ENCODE results near the gene TMEM203.

The TMEM203 gene

DNA sequence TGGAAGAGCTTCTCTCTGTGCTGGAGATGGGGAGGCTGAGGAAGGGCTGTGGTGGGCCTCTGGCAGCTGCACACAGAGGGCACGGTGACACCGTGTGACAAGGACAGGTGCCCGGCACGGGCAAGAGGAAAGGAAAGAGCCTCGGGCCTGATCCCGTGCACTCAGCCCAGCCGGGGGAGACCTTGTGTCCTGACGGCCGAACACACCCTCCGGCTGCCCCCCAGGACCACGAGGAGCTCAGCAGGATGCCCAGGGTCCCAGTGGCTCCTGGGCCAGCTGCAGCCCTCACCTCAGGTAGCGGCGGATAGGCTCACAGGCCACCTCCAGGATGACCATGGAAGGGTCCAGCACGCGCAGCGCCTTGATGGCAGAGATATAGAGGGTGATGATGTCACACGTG, 22.6 kb downstream of the TMEM203 start:
- DNase-seq (ENCODE audit: low spot score), result no peak
- in situ Hi-C loops (cut with MboI; ENCODE audit: low sequenced_read_pairs, unreplicated experiment), result no loop called here
- TF ChIP-seq CTCF (IDR thresholded peaks at IDR 0.05; ENCODE audit: borderline replicate concordance, control extremely low read depth, extremely low read depth, insufficient read depth, missing control alignments), result no peak

DNA sequence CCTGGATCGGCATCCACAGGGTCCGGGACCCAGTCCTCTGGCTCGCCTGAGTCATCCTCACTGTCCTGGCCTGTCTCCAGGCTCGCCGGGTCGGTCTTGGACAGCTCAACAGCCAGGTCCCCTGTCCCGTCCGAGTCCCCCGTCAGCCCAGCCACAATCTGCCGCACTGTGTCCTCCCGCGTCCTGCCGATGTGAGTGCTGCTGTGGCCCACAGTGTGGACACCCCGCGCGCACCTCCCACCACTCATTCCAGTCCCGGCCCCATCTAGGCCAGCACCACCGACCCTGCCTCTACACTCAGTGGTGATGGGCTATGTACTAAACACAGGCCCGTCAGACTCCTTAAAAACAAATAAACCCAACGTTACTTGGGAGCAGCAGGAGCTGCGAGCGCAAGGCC, 23.8 kb downstream of the TMEM203 start:
- TF ChIP-seq CTCF (IDR thresholded peaks at IDR 0.05; ENCODE audit: borderline replicate concordance, control extremely low read depth, extremely low read depth, insufficient read depth, missing control alignments), result no peak
- DNase-seq (ENCODE audit: low spot score), result no peak
- in situ Hi-C loops (cut with MboI; ENCODE audit: low sequenced_read_pairs, unreplicated experiment), result no loop called here

- no peak for TF ChIP-seq CTCF (IDR thresholded peaks at IDR 0.05; ENCODE audit: borderline replicate concordance, control extremely low read depth, extremely low read depth, insufficient read depth, missing control alignments)
- no peak for DNase-seq (ENCODE audit: low spot score)
- in situ Hi-C loops (cut with MboI; ENCODE audit: low sequenced_read_pairs, unreplicated experiment), result no loop called here
Observed at GRCh38 chr9:137180491-137180890, 25.0 kb downstream of the TMEM203 start.

DNA sequence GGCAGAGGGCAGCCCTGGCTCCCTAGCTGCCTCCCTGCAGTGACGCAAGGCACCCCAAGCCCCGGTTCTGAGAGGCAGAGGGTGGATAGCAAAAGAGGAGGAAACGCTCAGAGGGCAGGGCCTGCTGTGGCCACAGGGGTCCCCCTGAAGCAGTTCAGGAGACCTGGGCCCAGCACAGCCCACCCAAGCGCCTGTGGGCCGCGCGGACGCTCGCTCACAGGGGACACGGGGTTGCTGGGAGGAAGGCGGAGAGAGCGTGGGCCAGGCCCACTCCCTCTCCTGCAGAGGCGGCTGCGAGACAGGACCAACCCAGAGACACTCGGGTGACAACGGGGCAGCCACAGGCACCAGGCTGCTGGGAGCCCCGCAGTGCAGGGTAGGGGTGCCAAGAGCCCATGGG, 25.7 kb downstream of the TMEM203 start:
- TF ChIP-seq CTCF (IDR thresholded peaks at IDR 0.05; ENCODE audit: borderline replicate concordance, control extremely low read depth, extremely low read depth, insufficient read depth, missing control alignments), result no peak
- DNase-seq (ENCODE audit: low spot score), result no peak
- in situ Hi-C loops (cut with MboI; ENCODE audit: low sequenced_read_pairs, unreplicated experiment), result no loop called here

DNA sequence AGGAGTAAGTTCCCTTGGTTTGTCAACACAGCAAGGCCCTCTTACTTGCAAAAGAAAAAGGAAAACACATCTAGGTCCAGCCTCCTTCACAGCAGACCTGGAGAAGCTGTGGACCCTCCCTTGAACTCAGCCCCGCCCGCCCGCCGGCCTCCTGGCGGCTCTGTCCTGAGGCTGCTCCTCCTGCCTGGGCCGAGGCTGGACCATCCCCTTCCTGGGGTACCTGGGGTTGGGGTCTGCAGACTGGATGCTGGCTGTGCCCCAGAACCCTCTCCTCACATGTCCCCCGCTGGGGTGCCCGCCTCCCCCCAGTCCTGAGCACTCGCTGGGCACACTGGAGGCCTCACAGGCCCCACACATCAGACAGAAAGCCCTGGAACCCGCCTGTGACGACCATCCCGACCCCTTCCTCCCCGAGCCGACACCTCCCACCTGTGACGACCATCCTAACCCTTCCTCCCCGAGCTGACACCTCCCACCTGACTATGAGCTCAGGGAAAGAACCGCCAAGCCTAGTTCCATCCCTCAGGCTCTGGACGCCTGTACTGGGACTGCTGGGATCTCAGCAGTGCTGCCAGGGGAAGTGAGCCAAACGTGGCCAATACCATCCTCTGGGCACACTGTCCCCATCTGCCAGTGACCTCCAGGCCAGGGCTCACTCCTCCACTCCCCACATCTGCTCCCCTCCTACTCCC, 26.4 kb downstream of the TMEM203 start:
- in situ Hi-C loops (cut with MboI; ENCODE audit: low sequenced_read_pairs, unreplicated experiment), result no loop called here
- no peak for TF ChIP-seq CTCF (IDR thresholded peaks at IDR 0.05; ENCODE audit: borderline replicate concordance, control extremely low read depth, extremely low read depth, insufficient read depth, missing control alignments)
- no peak for DNase-seq (ENCODE audit: low spot score)

GRCh38 chr9:137178201-137178938, 27.1 kb downstream of the TMEM203 start:
- in situ Hi-C loops (cut with MboI; ENCODE audit: low sequenced_read_pairs, unreplicated experiment), result no loop called here
- TF ChIP-seq CTCF (IDR thresholded peaks at IDR 0.05; ENCODE audit: borderline replicate concordance, control extremely low read depth, extremely low read depth, insufficient read depth, missing control alignments), result no peak
- DNase-seq (ENCODE audit: low spot score), result no peak

All from GM13976 (cell line).